Large intestine (tissue), 3 donors: Measurements from ENCODE around the gene PCED1B. TPM values are rescaled to one million over a fixed set of nuclear protein-coding genes. Genes with fewer than 3 reads are reported as not detected.
"Not testable (repeated sequence)": the region's sequence is repeated elsewhere in the genome, so short reads cannot be mapped to it uniquely, and the experiment has no call there.

Experiments used
- DNase-seq, 2 donors: peaks; one replicate each; pipeline versions ENCODE4 v3.0.0 to v3.0.0-alpha.2; 2013
- H3K27ac ChIP-seq: one replicate; pipeline ENCODE4 v1.5.1; 2013; ENCODE audit warnings: low read length
- H3K27me3 ChIP-seq: 2 replicates; pipeline ENCODE4 v1.6.1; 2013; ENCODE audit warnings: low read length; ENCODE audit not compliant: control insufficient read depth, insufficient read depth
- H3K36me3 ChIP-seq: 2 replicates; pipeline ENCODE4 v1.6.1; 2013; ENCODE audit warnings: low read length; ENCODE audit not compliant: control insufficient read depth, insufficient read depth
- H3K4me1 ChIP-seq: one replicate; pipeline ENCODE4 v1.6.1; 2013; ENCODE audit warnings: low read length; ENCODE audit not compliant: control insufficient read depth, insufficient read depth
- H3K4me3 ChIP-seq: one replicate; pipeline ENCODE4 v1.5.1; 2013; ENCODE audit warnings: low read length
- H3K9me3 ChIP-seq: one replicate; pipeline ENCODE4 v1.6.1; 2013; ENCODE audit warnings: mild to moderate bottlenecking, low read depth, low read length, moderate library complexity; ENCODE audit not compliant: control insufficient read depth
- WGBS: methylation state at CpG from one replicate; pipeline ENCODE4 v1.1.5; 2013; ENCODE audit warnings: low lambda C conversion rate; ENCODE audit not compliant: insufficient coverage; 5-methylcytosine and 5-hydroxymethylcytosine counted together
- polyA plus RNA-seq: library from polyadenylated mRNA; unstranded; fragments of 120-200 nt; gene quantifications from one replicate; pipeline ENCODE4 v1.2.1, GENCODE V29; 2013

PCED1B gene
- polyA plus RNA-seq, 1 donor = 4.3 TPM

- Histone ChIP-seq H3K27me3 (no peaks in the 10 kb centered on the region), H3K36me3 (no peaks in the 10 kb centered on the region), H3K4me3 (no peak overlapping the region), H3K27ac (no peak overlapping the region), H3K9me3 (no peaks in the 10 kb centered on the region), H3K4me1 (no peaks in the 10 kb centered on the region)
- no peak for DNase-seq
- no CpG with 5 or more reads among the region's 3 CpGs for WGBS
These were observed 110.9 kb downstream of the PCED1B start for GRCh38 chr12:47190271-47190750.

- no peaks in the 10 kb centered on the region for H3K36me3 ChIP-seq
- H3K27ac ChIP-seq = no peak overlapping the region
- no CpG with 5 or more reads among the region's 3 CpGs for WGBS
- H3K27me3 ChIP-seq = no peaks in the 10 kb centered on the region
- DNase-seq = no peak
- no peak overlapping the region for H3K4me3 ChIP-seq
- H3K9me3 ChIP-seq = no peaks in the 10 kb centered on the region
- no peaks in the 10 kb centered on the region for H3K4me1 ChIP-seq
These were observed 111.5 kb downstream of the PCED1B start for GRCh38 chr12:47190905-47191304.

DNA sequence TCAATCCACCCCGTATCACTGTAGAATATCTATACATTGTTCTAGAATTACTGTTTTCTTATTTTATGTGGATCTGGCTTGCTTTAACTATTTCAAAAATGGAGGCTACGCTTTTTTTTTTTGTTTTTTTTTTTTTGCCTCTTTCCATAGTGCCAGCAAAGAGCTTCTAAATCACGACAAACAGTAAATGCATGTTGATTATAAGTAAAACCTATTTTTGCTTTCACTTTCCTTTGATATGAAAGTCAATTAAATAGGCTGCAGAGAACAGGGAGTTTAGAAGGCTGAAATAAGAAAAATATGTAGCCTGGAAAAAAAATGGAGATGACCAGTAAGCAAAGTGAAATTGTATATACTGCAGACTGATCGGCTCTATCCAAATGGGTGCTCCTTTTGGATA, 112.6 kb downstream of the PCED1B start:
- DNase-seq = no peak
- Histone ChIP-seq H3K4me1 (no peaks in the 10 kb centered on the region), H3K36me3 (no peaks in the 10 kb centered on the region), H3K27me3 (no peaks in the 10 kb centered on the region), H3K4me3 (no peak overlapping the region), H3K27ac (no peak overlapping the region), H3K9me3 (no peaks in the 10 kb centered on the region)
- WGBS = 90% methylated on average over 3 of the region's 4 CpGs

GRCh38 chr12:47193066-47193465, 113.6 kb downstream of the PCED1B start:
- Histone ChIP-seq H3K27me3 (no peaks in the 10 kb centered on the region), H3K4me3 (no peak overlapping the region), H3K9me3 (no peaks in the 10 kb centered on the region), H3K4me1 (no peaks in the 10 kb centered on the region), H3K36me3 (no peaks in the 10 kb centered on the region), H3K27ac (no peak overlapping the region)
- no CpG with 5 or more reads among the region's 3 CpGs for WGBS
- no peak for DNase-seq

GRCh38 chr12:47194501-47194900, 115.1 kb downstream of the PCED1B start:
- Histone ChIP-seq H3K4me3 (no peak overlapping the region), H3K36me3 (no peaks in the 10 kb centered on the region), H3K9me3 (no peaks in the 10 kb centered on the region), H3K27me3 (no peaks in the 10 kb centered on the region), H3K4me1 (no peaks in the 10 kb centered on the region), H3K27ac (no peak overlapping the region)
- no CpG with 5 or more reads among the region's 4 CpGs for WGBS
- peak; percentile 52 to 71 for DNase-seq

DNA sequence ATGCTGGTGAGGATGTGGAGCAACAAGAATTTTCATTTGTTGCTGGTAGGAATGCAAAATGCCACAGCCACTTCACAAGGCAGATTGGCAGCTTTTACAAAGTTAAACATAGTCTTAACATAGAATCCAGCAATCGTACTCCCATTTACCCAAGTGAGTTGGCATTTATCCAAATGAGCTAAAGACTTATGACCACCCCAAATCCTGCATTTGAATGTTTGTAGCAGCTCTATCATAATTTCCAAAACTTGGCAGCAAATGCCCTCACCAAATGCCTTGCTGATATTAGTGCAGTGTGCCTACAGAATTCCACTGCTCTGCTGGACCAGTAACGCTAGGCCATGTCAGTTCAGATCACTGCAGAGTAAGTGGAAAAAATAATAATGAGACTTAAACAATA, 121.0 kb downstream of the PCED1B start:
- Histone ChIP-seq H3K27ac (no peak overlapping the region), H3K4me1 (no peaks in the 10 kb centered on the region), H3K4me3 (no peak overlapping the region), H3K27me3 (no peaks in the 10 kb centered on the region), H3K36me3 (no peaks in the 10 kb centered on the region), H3K9me3 (no peaks in the 10 kb centered on the region)
- no CpG with 5 or more reads among the region's 2 CpGs for WGBS
- no peak for DNase-seq

DNA sequence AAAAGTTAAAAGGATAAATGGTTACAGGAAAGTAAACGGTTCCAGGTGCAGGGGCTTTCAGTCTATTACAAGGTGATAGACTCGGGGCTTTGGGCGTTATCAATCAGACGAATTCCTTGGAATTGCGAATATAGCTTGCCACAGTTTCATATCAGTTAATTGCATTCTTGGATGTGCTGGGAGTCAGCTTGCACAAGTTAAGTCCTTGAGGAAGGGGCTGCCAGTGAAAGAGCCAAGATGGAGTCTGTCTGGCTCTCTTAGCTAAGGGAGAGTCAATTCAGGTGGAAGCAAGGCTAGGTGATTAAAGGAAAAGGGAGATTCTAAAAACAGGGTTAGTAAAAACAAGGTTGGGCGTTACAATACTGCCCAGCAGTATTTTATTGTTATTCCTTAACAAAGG, 121.8 kb downstream of the PCED1B start:
- not testable (repeated sequence) for DNase-seq

GRCh38 chr12:47202176-47202575, 122.8 kb downstream of the PCED1B start:
- Histone ChIP-seq H3K9me3 (no peaks in the 10 kb centered on the region), H3K4me3 (no peak overlapping the region), H3K36me3 (no peaks in the 10 kb centered on the region), H3K27me3 (no peaks in the 10 kb centered on the region), H3K4me1 (peaks cover 6% of the 10 kb centered on the region), H3K27ac (no peak overlapping the region)
- WGBS = no CpG with 5 or more reads among the region's 2 CpGs
- DNase-seq = no peak

More for the DNA sequence above, 121.8 kb downstream of the PCED1B start:
- H3K4me1 ChIP-seq, H3K27ac ChIP-seq, H3K36me3 ChIP-seq, H3K9me3 ChIP-seq, H3K4me3 ChIP-seq, H3K27me3 ChIP-seq: not testable (repeated sequence)
- 100% methylated on average over 1 of the region's 6 CpGs for WGBS

DNA sequence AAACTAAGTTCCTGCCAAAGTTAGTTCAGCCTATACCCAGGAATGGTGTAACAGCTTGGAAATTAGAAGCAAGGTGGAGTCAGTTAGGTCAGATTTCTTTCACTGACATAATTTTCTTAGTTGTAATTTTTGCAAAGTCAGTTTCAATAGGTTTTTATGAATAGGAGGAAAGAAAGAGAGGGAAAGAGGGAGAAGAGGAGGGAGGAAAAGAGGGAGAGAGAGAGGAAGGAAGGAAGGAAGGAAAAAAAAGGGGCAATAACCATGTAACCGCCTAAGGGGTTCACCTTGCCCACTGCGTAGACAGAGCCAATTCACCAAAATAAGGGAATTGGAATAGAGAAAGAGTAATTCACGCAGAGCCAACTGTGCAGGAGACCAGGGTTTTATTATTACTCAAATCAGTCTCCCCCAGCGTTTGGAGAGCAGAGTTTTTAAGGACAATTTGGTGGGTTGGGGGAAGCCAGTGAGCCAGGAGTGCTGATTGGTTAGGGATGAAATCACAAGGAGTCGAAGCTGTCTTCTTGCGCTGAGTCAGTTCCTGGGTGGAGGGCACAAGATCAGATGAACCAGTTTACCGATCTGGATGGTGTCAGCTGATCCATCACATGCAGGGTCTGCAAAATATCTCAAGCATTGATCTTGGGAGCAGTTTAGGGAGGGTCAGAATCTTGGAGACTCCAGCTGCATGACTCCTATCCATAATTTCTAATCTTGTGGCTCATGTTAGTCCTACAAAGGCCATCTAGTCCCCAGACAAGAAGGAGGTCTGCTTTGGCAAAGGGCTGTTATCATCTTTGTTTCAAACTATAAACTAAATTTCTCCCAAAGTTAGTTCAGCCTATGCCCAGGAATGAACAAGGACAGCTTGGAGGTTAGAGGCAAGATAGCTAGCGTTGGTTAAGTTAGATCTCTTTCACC, 126.4 kb downstream of the PCED1B start:
- H3K27me3 ChIP-seq = no peaks in the 10 kb centered on the region
- no peak for DNase-seq
- H3K4me1 ChIP-seq = peaks cover 10% of the 10 kb centered on the region
- H3K9me3 ChIP-seq = no peaks in the 10 kb centered on the region
- no peak overlapping the region for H3K27ac ChIP-seq
- 100% methylated on average over 1 of the region's 8 CpGs for WGBS
- H3K4me3 ChIP-seq = no peak overlapping the region
- H3K36me3 ChIP-seq = no peaks in the 10 kb centered on the region

DNA sequence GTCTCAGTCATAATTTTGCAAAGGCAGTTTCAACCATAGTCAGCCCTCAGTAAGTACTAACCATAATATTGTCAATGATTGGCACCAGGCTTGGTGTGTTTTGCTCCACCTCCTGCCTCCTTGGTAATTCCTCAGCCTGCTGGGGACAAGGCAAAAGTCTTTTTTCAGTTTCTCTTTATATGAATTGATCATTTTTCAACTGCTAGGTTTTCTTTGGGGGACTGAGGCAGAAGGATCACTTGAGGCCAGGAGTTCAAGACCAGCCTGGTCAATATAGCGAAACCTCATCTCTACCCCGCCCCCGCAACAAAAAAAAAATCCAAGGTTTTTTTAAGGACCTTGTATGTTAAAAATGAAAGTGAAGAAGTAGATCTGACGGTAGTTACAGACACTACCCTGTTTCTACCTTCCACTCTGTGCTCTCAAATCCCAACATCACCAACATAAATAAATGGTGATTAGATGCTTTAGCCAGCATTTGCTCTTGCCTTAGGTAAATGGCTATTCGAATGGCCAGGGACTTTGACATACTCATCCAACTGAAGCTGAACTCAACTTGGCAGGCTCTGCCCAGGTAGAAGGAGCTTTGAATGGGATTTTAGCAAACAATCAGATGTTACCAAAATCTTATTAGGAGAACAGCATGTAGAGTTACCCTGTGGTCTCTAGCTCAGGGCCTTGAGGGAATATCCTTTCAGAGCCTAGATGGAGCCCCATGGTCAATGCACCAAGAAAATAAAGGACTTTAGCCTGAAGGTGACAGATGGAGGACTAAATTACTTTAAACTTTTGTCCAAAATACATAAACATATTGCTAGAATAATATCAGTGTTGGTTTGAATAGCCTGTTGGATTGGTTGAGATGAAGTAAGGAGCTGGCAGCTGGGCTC, 127.3 kb downstream of the PCED1B start:
- peaks cover 10% of the 10 kb centered on the region for H3K4me1 ChIP-seq
- DNase-seq = no peak
- no peaks in the 10 kb centered on the region for H3K9me3 ChIP-seq
- no peak overlapping the region for H3K4me3 ChIP-seq
- H3K27me3 ChIP-seq = no peaks in the 10 kb centered on the region
- no peak overlapping the region for H3K27ac ChIP-seq
- no peaks in the 10 kb centered on the region for H3K36me3 ChIP-seq
- WGBS = 80% methylated on average over 2 of the region's 5 CpGs
